Calu3 (cell line): ENCODE data around the gene PRSS1. TPM values are rescaled to one million over a fixed set of nuclear protein-coding genes. Genes with fewer than 3 reads are reported as not detected.

Source experiments
- BruUV-seq: library from RNA; stranded (reverse); fragments of 400-500 nt; replicated peaks from 2 replicates; lab custom pipeline; 2021; lab: Mats Ljungman, UMichigan
- CTCF ChIA-PET: fragments of 300-600 bp; sonication (Branson Sonifier 250); formaldehyde crosslinking; loops from one replicate; lab custom pipeline; 2022; ENCODE audit warnings: antibody characterized with exemption; lab: Charles Lee
- DNase-seq: peaks from one replicate; pipeline ENCODE4 v3.0.0; 2022
- H3K27ac Mint-ChIP-seq: one replicate; pipeline ENCODE4 v1.8.0; 2022; ENCODE audit warnings: mixed read lengths; ENCODE audit not compliant: unreplicated experiment
- H3K27me3 Mint-ChIP-seq: one replicate; pipeline ENCODE4 v1.8.0; 2022; ENCODE audit warnings: mixed read lengths; ENCODE audit not compliant: unreplicated experiment
- H3K36me3 Mint-ChIP-seq: one replicate; pipeline ENCODE4 v1.8.0; 2022; ENCODE audit warnings: mild to moderate bottlenecking, moderate library complexity, mixed read lengths; ENCODE audit not compliant: insufficient read depth, unreplicated experiment
- H3K4me1 Mint-ChIP-seq: one replicate; pipeline ENCODE4 v1.8.0; 2022; ENCODE audit warnings: mild to moderate bottlenecking, low read depth, mixed read lengths; ENCODE audit not compliant: unreplicated experiment
- H3K4me3 Mint-ChIP-seq: one replicate; pipeline ENCODE4 v1.8.0; 2022; ENCODE audit warnings: mild to moderate bottlenecking, low read depth, moderate library complexity, mixed read lengths; ENCODE audit not compliant: unreplicated experiment
- H3K9me3 Mint-ChIP-seq: one replicate; pipeline ENCODE4 v1.8.0; 2022; ENCODE audit warnings: low read depth, mixed read lengths; ENCODE audit not compliant: unreplicated experiment
- intact Hi-C: fragments of 100-400 bp; cut with micrococcal nuclease; formaldehyde crosslinking; loops from one replicate; pipeline ENCODE4 v1.10.0; 2022; ENCODE audit not compliant: unreplicated experiment
- total RNA-seq: library from RNA; stranded (reverse); gene quantifications from 2 replicates; pipeline ENCODE4 v1.2.3, GENCODE V29; 2022
- TF ChIP-seq, protein P1 (sequence below): fragments of 200-600 bp; IDR thresholded peaks from one replicate; pipeline ENCODE4 v1.8.0; 2022; ENCODE audit warnings: antibody characterized with exemption; ENCODE audit not compliant: unreplicated experiment

The PRSS1 gene
- total RNA-seq, 1 experiment from 2014 or later: 16.8 TPM

DNA sequence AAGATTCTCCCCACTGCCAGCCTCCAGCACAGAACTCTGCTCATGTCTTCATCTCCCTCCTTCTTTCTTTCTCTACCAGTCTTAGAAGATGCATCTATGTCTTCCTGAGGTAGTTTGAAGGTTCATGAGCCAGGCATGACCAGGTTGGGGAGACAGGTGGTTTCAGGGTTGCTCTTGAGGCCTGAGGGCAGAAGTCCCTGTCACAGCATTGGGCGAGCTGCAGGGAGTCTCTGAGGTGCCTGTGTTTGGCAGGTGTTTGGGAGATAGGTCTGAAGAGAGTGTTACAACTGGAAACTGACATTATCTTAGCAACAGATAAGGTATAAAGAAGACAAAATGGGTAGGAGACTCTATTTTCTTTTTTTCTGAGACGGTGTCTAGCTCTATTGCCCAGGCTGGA, 40.2 kb downstream of the PRSS1 start:
- intact Hi-C loops: no loop called here
- no TSS peak for BruUV-seq
- TF ChIP-seq, protein P1, sequence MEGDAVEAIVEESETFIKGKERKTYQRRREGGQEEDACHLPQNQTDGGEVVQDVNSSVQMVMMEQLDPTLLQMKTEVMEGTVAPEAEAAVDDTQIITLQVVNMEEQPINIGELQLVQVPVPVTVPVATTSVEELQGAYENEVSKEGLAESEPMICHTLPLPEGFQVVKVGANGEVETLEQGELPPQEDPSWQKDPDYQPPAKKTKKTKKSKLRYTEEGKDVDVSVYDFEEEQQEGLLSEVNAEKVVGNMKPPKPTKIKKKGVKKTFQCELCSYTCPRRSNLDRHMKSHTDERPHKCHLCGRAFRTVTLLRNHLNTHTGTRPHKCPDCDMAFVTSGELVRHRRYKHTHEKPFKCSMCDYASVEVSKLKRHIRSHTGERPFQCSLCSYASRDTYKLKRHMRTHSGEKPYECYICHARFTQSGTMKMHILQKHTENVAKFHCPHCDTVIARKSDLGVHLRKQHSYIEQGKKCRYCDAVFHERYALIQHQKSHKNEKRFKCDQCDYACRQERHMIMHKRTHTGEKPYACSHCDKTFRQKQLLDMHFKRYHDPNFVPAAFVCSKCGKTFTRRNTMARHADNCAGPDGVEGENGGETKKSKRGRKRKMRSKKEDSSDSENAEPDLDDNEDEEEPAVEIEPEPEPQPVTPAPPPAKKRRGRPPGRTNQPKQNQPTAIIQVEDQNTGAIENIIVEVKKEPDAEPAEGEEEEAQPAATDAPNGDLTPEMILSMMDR: no peak
- Mint-ChIP-seq H3K4me1 (peaks cover 12% of the 10 kb centered on the region), H3K4me3 (no peak overlapping the region), H3K9me3 (no peaks in the 10 kb centered on the region), H3K27me3 (peaks cover 61% of the 10 kb centered on the region), H3K27ac (no peak overlapping the region), H3K36me3 (no peaks in the 10 kb centered on the region)
- CTCF ChIA-PET: no interaction called here
- DNase-seq: no peak

DNA sequence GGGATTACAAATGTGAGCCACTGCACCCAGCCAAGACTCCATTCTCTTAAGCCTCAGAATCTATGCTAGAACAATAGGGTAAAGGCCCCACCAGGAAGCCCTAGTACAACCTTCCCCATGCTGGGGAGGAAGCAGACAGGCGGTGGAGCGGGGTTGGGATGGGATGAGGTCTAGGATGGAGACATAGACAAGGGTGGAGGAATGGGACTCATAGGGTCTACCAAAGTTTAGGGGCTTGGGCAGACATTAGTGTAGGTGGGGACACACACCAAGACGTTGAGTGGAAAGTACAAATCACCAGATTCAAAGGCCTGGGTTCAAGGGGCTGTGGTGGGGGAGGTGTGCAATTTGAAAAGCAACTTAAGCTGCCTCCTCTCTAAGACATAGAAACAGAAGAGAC, 40.8 kb downstream of the PRSS1 start:
- Mint-ChIP-seq H3K36me3 (no peaks in the 10 kb centered on the region), H3K4me1 (peaks cover 14% of the 10 kb centered on the region), H3K27ac (no peak overlapping the region), H3K4me3 (no peak overlapping the region), H3K27me3 (peaks cover 67% of the 10 kb centered on the region), H3K9me3 (no peaks in the 10 kb centered on the region)
- BruUV-seq: no TSS peak
- CTCF ChIA-PET: interaction anchor here (0.6 kb wide), 1 partner anchor 64 kb away, joined by 4 read pairs; no protein-coding TSS in a partner anchor
- TF ChIP-seq, protein P1: no peak
- no peak for DNase-seq
- intact Hi-C loops: no loop called here

DNA sequence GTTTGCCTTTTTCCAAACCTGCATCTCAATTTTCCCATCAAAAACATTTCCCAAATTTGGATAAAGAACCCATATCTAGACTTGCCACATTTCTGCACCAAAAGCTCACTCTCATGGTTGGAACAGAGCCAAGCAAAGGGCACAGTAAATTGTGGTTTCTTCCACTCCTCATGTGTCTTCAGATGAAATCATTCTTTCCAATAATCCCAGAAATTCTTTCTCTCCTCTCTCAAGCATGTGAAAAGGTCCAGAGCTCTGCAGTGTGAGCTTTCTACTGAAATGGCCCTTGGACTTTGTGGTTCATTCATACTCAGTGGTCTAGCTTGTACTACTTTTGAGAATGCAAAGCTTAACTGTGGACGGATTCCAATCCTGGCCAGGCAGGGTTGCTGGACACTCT, 41.3 kb downstream of the PRSS1 start:
- DNase-seq: no peak
- intact Hi-C loops: no loop called here
- Mint-ChIP-seq H3K27ac (no peak overlapping the region), H3K9me3 (no peaks in the 10 kb centered on the region), H3K4me3 (no peak overlapping the region), H3K4me1 (peaks cover 16% of the 10 kb centered on the region), H3K27me3 (peaks cover 72% of the 10 kb centered on the region), H3K36me3 (no peaks in the 10 kb centered on the region)
- CTCF ChIA-PET: interaction anchor here (0.6 kb wide), 1 partner anchor 64 kb away, joined by 4 read pairs; no protein-coding TSS in a partner anchor
- BruUV-seq: no TSS peak
- TF ChIP-seq, protein P1: no peak

DNA sequence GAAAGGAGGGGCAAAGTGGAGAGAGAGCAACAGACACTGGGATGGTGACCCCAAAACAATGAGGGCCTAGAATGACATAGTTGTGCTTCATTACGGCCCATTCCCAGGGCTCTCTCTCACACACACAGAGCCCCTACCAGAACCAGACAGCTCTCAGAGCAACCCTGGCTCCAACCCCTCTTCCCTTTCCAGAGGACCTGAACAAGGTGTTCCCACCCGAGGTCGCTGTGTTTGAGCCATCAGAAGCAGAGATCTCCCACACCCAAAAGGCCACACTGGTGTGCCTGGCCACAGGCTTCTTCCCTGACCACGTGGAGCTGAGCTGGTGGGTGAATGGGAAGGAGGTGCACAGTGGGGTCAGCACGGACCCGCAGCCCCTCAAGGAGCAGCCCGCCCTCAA, 42.2 kb downstream of the PRSS1 start:
- no peaks in the 10 kb centered on the region for H3K9me3 Mint-ChIP-seq
- intact Hi-C loops: no loop called here
- H3K36me3 Mint-ChIP-seq: no peaks in the 10 kb centered on the region
- no peak for DNase-seq
- peaks cover 81% of the 10 kb centered on the region for H3K27me3 Mint-ChIP-seq
- BruUV-seq: no TSS peak
- CTCF ChIA-PET: no interaction called here
- H3K4me3 Mint-ChIP-seq: no peak overlapping the region
- TF ChIP-seq, protein P1: no peak
- peaks cover 22% of the 10 kb centered on the region for H3K4me1 Mint-ChIP-seq
- H3K27ac Mint-ChIP-seq: no peak overlapping the region
